Muscle of leg (tissue), 9 donors: ENCODE data around the gene DNAJC5. TPM values are rescaled to one million over a fixed set of nuclear protein-coding genes. Genes with fewer than 3 reads are reported as not detected.

Experiments used
- polyA plus RNA-seq, 8 donors: library from polyadenylated mRNA; unstranded; fragments of 120-200 nt; gene quantifications; one replicate each; pipeline versions ENCODE4 v1.2.1 to v1.2.3, GENCODE V29; 2013; ENCODE audit warnings: inconsistent platforms in 1 of 8, low replicate concordance in 1 of 8; ENCODE audit not compliant: insufficient read length in 8 of 8, insufficient read depth in 1 of 8
- total RNA-seq: library from RNA; stranded (reverse); fragments of 120-200 nt; gene quantifications from one replicate; pipeline ENCODE4 v1.2.4, GENCODE V29; 2013

The DNAJC5 gene
- total and polyA plus RNA-seq, 9 donors = 26.8 to 37.9 (median 32.3) TPM

Other genes with a start within 250 kb of the DNAJC5 start
- 18.3 TPM for gene STMN3, start 241.7 kb upstream of the DNAJC5 start, total RNA-seq
- gene STMN3, start 241.7 kb upstream of the DNAJC5 start, polyA plus RNA-seq = 10 to 100 TPM; 12.3 to 31.9 (median 19.4) TPM
- 8.4 TPM for gene RTEL1, start 236.8 kb upstream of the DNAJC5 start, total RNA-seq
- 10 to 100 TPM in 5 of 8 donors, 1 to 10 TPM in 3; 8.7 to 13.3 (median 11.1) TPM for gene RTEL1, start 236.8 kb upstream of the DNAJC5 start, polyA plus RNA-seq
- 1.6 TPM for gene TNFRSF6B, start 198.5 kb upstream of the DNAJC5 start, total RNA-seq
- 1 to 10 TPM in 7 of 8 donors, under 1 TPM in 1; 0.55 to 2.4 (median 1.3) TPM for gene TNFRSF6B, start 198.5 kb upstream of the DNAJC5 start, polyA plus RNA-seq
- 32.8 TPM for gene ARFRP1, start 187.2 kb upstream of the DNAJC5 start, total RNA-seq
- 10 to 100 TPM; 26.2 to 33.0 (median 31.0) TPM for gene ARFRP1, start 187.2 kb upstream of the DNAJC5 start, polyA plus RNA-seq
- 13.1 TPM for gene ZGPAT, start 187.1 kb upstream of the DNAJC5 start, total RNA-seq
- gene ZGPAT, start 187.1 kb upstream of the DNAJC5 start, polyA plus RNA-seq = 10 to 100 TPM; 13.0 to 18.2 (median 16.4) TPM
- 6.4 TPM for gene LIME1, start 158.5 kb upstream of the DNAJC5 start, total RNA-seq
- gene LIME1, start 158.5 kb upstream of the DNAJC5 start, polyA plus RNA-seq = 1 to 10 TPM; 2.5 to 8.1 (median 4.8) TPM
- gene SLC2A4RG, start 155.3 kb upstream of the DNAJC5 start, total RNA-seq = 58.2 TPM
- 100 to 1,000 TPM; 112 to 160 (median 133) TPM for gene SLC2A4RG, start 155.3 kb upstream of the DNAJC5 start, polyA plus RNA-seq
- gene ZBTB46, start 63.9 kb upstream of the DNAJC5 start, total RNA-seq = 20.7 TPM
- gene ZBTB46, start 63.9 kb upstream of the DNAJC5 start, polyA plus RNA-seq = 10 to 100 TPM; 14.2 to 20.9 (median 18.2) TPM
- gene ABHD16B, start 33.6 kb upstream of the DNAJC5 start, total RNA-seq = not detected
- gene ABHD16B, start 33.6 kb upstream of the DNAJC5 start, polyA plus RNA-seq = not detected
- 48.9 TPM for gene TPD52L2, start 29.9 kb upstream of the DNAJC5 start, total RNA-seq
- gene TPD52L2, start 29.9 kb upstream of the DNAJC5 start, polyA plus RNA-seq = 10 to 100 TPM; 69.0 to 86.7 (median 79.4) TPM
- gene UCKL1, start 61.3 kb downstream of the DNAJC5 start, total RNA-seq = 24.8 TPM
- gene UCKL1, start 61.3 kb downstream of the DNAJC5 start, polyA plus RNA-seq = 10 to 100 TPM; 31.2 to 56.5 (median 44.5) TPM
- 15.5 TPM for gene ZNF512B, start 74.8 kb downstream of the DNAJC5 start, total RNA-seq
- 10 to 100 TPM; 20.1 to 34.0 (median 28.0) TPM for gene ZNF512B, start 74.8 kb downstream of the DNAJC5 start, polyA plus RNA-seq
- gene SAMD10, start 84.5 kb downstream of the DNAJC5 start, total RNA-seq = 1.5 TPM
- gene SAMD10, start 84.5 kb downstream of the DNAJC5 start, polyA plus RNA-seq = 1 to 10 TPM; 2.4 to 4.4 (median 3.8) TPM
- 42.8 TPM for gene PRPF6, start 86.0 kb downstream of the DNAJC5 start, total RNA-seq
- 10 to 100 TPM; 50.5 to 64.4 (median 57.9) TPM for gene PRPF6, start 86.0 kb downstream of the DNAJC5 start, polyA plus RNA-seq
- 0.84 TPM for gene C20orf204, start 141.1 kb downstream of the DNAJC5 start, total RNA-seq
- gene C20orf204, start 141.1 kb downstream of the DNAJC5 start, polyA plus RNA-seq = 1 to 10 TPM in 3 of 8 donors, under 1 TPM in 5; 0.52 to 1.5 (median 0.94) TPM
- 2.2 TPM for gene SOX18, start 154.5 kb downstream of the DNAJC5 start, total RNA-seq
- gene SOX18, start 154.5 kb downstream of the DNAJC5 start, polyA plus RNA-seq = 10 to 100 TPM in 6 of 8 donors, 1 to 10 TPM in 2; 8.7 to 15.7 (median 11.2) TPM
- 24.6 TPM for gene TCEA2, start 168.1 kb downstream of the DNAJC5 start, total RNA-seq
- gene TCEA2, start 168.1 kb downstream of the DNAJC5 start, polyA plus RNA-seq = 10 to 100 TPM; 43.1 to 60.1 (median 46.9) TPM
- 5.2 TPM for gene RGS19, start 184.4 kb downstream of the DNAJC5 start, total RNA-seq
- 10 to 100 TPM in 1 of 8 donors, 1 to 10 TPM in 7; 4.9 to 10.4 (median 7.2) TPM for gene RGS19, start 184.4 kb downstream of the DNAJC5 start, polyA plus RNA-seq
- 0.93 TPM for gene OPRL1, start 185.0 kb downstream of the DNAJC5 start, total RNA-seq
- 1 to 10 TPM in 6 of 8 donors, under 1 TPM in 2; 0.93 to 1.4 (median 1.3) TPM for gene OPRL1, start 185.0 kb downstream of the DNAJC5 start, polyA plus RNA-seq
- gene LKAAEAR1, start 189.3 kb downstream of the DNAJC5 start, total RNA-seq = 0.27 TPM
- gene LKAAEAR1, start 189.3 kb downstream of the DNAJC5 start, polyA plus RNA-seq = under 1 TPM in 3 of 8 donors, not detected in 5; 0.27 to 0.28 (median 0.27) TPM
- not detected for gene NPBWR2, start 212.4 kb downstream of the DNAJC5 start, total RNA-seq
- gene NPBWR2, start 212.4 kb downstream of the DNAJC5 start, polyA plus RNA-seq = not detected